SK-N-SH treated with all-trans-retinoic acid at 6 μM for 48 hours (cell line): ENCODE results near the gene PPP4R4.
"Not testable (repeated sequence)": the region's sequence is repeated elsewhere in the genome, so short reads cannot be mapped to it uniquely, and the experiment has no call there.

ENCODE experiments used
- ATAC-seq: fragments of 200-7000 bp; cut with Tn5 transposase; 3 replicates; pipeline ENCODE4 v1.9.1; 2020; ENCODE audit warnings: mild to moderate bottlenecking, moderate library complexity
- ARNTL ChIP-seq: fragments of 450-650 bp; formaldehyde crosslinking; IDR thresholded peaks from 2 replicates; pipeline ENCODE4 v1.5.0; 2020; ENCODE audit warnings: low read depth, mild to moderate bottlenecking, moderate library complexity, borderline replicate concordance
- BACH2 ChIP-seq: fragments of 250-450 bp; sonication (Bioruptor Pico); IDR thresholded peaks from 2 replicates; pipeline ENCODE4 v1.9.0; 2021; ENCODE audit warnings: mild to moderate bottlenecking, borderline replicate concordance
- CREB5 ChIP-seq: fragments of 250-450 bp; sonication (Bioruptor Pico); IDR thresholded peaks from 2 replicates; pipeline ENCODE4 v1.5.1; 2020; ENCODE audit warnings: low read depth, mild to moderate bottlenecking, moderate library complexity
- CSDC2 ChIP-seq: fragments of 250-450 bp; sonication (Bioruptor Pico); IDR thresholded peaks from 2 replicates; pipeline ENCODE4 v1.5.0; 2020; ENCODE audit warnings: mild to moderate bottlenecking, moderate library complexity
- ESRRG ChIP-seq: fragments of 250-450 bp; sonication (Bioruptor Pico); IDR thresholded peaks from 2 replicates; pipeline ENCODE4 v1.6.1; 2021; ENCODE audit warnings: mild to moderate bottlenecking
- GLIS3 ChIP-seq: fragments of 250-450 bp; sonication (Bioruptor Pico); IDR thresholded peaks from 2 replicates; pipeline ENCODE4 v1.5.0; 2020; ENCODE audit warnings: mild to moderate bottlenecking, moderate library complexity
- ISL1 ChIP-seq: fragments of 250-450 bp; sonication (Bioruptor Pico); IDR thresholded peaks from 2 replicates; pipeline ENCODE4 v2.1.2; 2022; ENCODE audit warnings: mild to moderate bottlenecking, moderate library complexity
- OSR1 ChIP-seq: fragments of 250-450 bp; sonication (Bioruptor Pico); IDR thresholded peaks from 2 replicates; pipeline ENCODE4 v1.8.0; 2022; ENCODE audit warnings: moderate library complexity, mild to moderate bottlenecking, inconsistent platforms
- POU6F1 ChIP-seq: fragments of 250-450 bp; sonication (Bioruptor Pico); IDR thresholded peaks from 2 replicates; pipeline ENCODE4 v1.8.0; 2021; ENCODE audit warnings: low read depth, mild to moderate bottlenecking, moderate library complexity, borderline replicate concordance
- PPARA ChIP-seq: fragments of 250-450 bp; sonication (Bioruptor Pico); IDR thresholded peaks from 2 replicates; pipeline ENCODE4 v1.5.0; 2020; ENCODE audit warnings: mild to moderate bottlenecking, borderline replicate concordance
- RARB ChIP-seq: fragments of 250-450 bp; sonication (Bioruptor Pico); IDR thresholded peaks from 2 replicates; pipeline ENCODE4 v1.8.0; 2021; ENCODE audit warnings: mild to moderate bottlenecking, moderate library complexity
- SNAI2 ChIP-seq: fragments of 250-450 bp; sonication (Bioruptor Pico); IDR thresholded peaks from 2 replicates; pipeline ENCODE4 v1.5.0; 2020; ENCODE audit warnings: mild to moderate bottlenecking, moderate library complexity
- TCF4 ChIP-seq: fragments of 250-450 bp; sonication (Bioruptor Pico); IDR thresholded peaks from 2 replicates; pipeline ENCODE4 v1.8.0; 2021; ENCODE audit warnings: mild to moderate bottlenecking, moderate library complexity, borderline replicate concordance
- TOX ChIP-seq: fragments of 250-450 bp; sonication (Bioruptor Pico); IDR thresholded peaks from 2 replicates; pipeline ENCODE4 v1.8.0; 2021; ENCODE audit warnings: mild to moderate bottlenecking, moderate library complexity, borderline replicate concordance
- ZC3H10 ChIP-seq: fragments of 250-450 bp; sonication (Bioruptor Pico); IDR thresholded peaks from 2 replicates; pipeline ENCODE4 v1.5.1; 2021; ENCODE audit warnings: mild to moderate bottlenecking, moderate library complexity
- ZFP30 ChIP-seq: fragments of 450-650 bp; formaldehyde crosslinking; IDR thresholded peaks from 2 replicates; pipeline ENCODE4 v1.5.0; 2022; ENCODE audit warnings: mild to moderate bottlenecking, moderate library complexity
- ZNF565 ChIP-seq: fragments of 450-650 bp; formaldehyde crosslinking; conservative IDR thresholded peaks from 2 replicates; pipeline ENCODE4 v1.5.0; 2020; ENCODE audit warnings: low read depth, mild to moderate bottlenecking, moderate library complexity
- ZNF70 ChIP-seq: fragments of 450-650 bp; formaldehyde crosslinking; IDR thresholded peaks from 2 replicates; pipeline ENCODE4 v1.5.0; 2020; ENCODE audit warnings: mild to moderate bottlenecking, moderate library complexity
- ZNF8 ChIP-seq: fragments of 450-650 bp; formaldehyde crosslinking; IDR thresholded peaks from 2 replicates; pipeline ENCODE4 v1.5.0; 2020; ENCODE audit warnings: mild to moderate bottlenecking, moderate library complexity
- TF ChIP-seq, protein P1 (sequence below): fragments of 250-450 bp; sonication (Bioruptor Pico); IDR thresholded peaks from 2 replicates; pipeline ENCODE4 v1.5.1; 2021; ENCODE audit warnings: mild to moderate bottlenecking, moderate library complexity

PPP4R4 gene

DNA sequence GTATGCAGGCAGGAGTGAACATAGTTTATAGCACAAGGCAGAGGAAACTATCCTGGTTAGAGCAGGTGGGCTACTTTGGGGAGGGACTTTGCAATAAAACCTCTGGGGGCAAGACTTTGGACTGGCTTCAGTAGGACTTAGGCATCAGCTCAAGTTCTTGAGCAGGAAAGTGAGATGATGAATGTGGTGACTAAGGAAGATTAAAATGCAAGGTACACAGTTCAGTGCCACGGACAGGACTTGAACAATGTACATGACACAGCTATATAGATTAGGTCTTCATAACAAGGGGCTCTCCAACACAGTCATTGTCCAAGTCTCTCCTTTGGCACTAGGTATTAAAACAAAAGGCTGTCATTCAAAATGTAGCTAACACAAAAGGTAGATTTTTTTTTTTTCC lies 21.4 kb upstream of the PPP4R4 start (continued):
- TF ChIP-seq OSR1 (CRISPR knock-in tag) (no peak), ZNF70 (CRISPR knock-in tag) (no peak)

DNA sequence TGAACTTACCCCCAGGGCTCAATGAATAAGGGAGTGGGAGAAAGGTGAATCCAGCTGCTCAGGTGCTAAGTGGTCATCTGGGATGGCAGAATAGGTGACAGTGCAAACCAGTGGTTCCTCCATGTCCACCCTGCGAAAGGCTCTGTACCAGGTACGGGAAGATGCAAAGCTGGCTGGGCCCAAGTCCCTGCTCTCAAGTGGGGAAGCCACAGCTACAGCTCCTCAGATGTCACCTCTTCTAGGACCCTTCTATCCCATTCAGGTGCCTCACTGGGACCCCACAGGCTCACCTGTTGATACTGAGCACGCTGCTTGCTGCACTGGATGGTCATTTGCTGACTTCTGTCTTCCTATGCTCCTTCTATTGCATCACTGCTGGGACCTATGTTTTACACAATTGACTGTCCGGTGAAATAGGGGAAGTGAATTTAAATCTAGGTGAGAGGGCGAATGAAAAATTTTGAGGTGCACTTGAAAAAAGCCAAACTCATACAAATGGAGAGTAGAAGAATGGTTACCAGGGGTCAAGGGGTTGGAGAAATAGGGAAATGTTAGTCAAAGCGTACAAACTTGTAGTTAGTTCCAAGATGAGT lies 20.3 kb upstream of the PPP4R4 start:
- TF ChIP-seq ESRRG (CRISPR knock-in tag) = no peak
- no peak for TF ChIP-seq ARNTL
- no peak for TF ChIP-seq ZNF565 (CRISPR knock-in tag)
- TF ChIP-seq POU6F1 (CRISPR knock-in tag) = no peak
- no peak for TF ChIP-seq ISL1 (CRISPR knock-in tag)
- no peak for TF ChIP-seq SNAI2 (CRISPR knock-in tag)
- TF ChIP-seq CREB5 (CRISPR knock-in tag) = no peak
- no peak for TF ChIP-seq TOX (CRISPR knock-in tag)
- no peak for ATAC-seq

DNA sequence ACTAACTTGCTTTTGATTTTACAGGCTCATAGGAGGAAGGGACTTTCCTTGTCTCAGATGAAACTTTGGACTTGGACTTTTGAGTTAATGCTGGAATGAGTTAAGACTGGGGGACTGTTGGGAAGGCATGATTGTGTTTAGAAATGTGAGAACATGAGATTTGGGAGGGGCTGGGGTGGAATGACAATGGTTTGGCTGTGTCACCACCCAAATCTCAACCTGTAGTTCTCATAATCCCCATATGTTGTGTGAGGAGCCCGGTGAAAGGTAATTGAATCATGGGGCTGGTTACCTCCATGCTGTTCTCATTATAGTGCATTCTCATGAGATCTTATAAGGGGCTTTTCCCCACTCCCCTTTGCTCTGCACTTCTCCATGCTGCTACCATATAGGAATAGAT lies 18.0 kb upstream of the PPP4R4 start:
- not testable (repeated sequence) for ATAC-seq

- TF ChIP-seq ZNF565 (CRISPR knock-in tag) (no peak), ZC3H10 (CRISPR knock-in tag) (no peak), ZFP30 (no peak), TOX (CRISPR knock-in tag) (no peak), ESRRG (CRISPR knock-in tag) (no peak), PPARA (no peak)
- no peak for ATAC-seq
These were observed 16.9 kb upstream of the PPP4R4 start for GRCh38 chr14:94157197-94157596.

DNA sequence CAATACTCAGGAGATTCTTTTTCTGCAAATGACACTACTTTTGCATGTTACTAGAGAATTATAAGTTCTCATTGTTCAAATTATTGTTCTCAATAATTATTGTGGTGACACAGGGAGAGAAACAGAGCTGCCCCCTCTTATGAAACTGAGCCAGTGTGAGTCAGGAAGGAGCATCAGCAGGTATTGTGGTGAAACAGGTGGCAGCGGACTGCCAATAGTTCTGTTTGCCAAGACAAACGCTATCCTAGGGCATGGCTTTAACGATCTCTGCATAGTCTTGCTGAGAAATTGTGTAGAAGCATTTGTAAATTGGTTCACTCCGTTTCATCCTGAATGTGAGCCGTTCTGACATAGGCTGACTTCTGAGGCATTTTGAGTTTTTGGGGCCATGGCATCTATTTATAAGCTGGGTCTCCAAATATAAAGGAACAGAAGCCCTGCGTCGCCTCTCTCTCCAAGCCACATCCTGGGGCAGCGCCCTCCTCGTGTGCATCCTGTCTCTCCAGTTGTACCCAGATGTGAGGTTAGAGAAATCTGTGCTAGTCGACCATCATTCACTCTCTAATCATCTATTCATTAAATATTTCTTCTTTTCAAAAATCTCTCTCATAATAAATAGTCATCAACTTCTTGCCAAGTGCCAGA lies 15.8 kb upstream of the PPP4R4 start:
- TF ChIP-seq ZNF565 (CRISPR knock-in tag) (no peak), ISL1 (CRISPR knock-in tag) (no peak), CSDC2 (CRISPR knock-in tag) (no peak), OSR1 (CRISPR knock-in tag) (no peak), ESRRG (CRISPR knock-in tag) (no peak), ARNTL (no peak), ZNF8 (CRISPR knock-in tag) (no peak), TCF4 (CRISPR knock-in tag) (no peak), CREB5 (CRISPR knock-in tag) (no peak), POU6F1 (CRISPR knock-in tag) (no peak), GLIS3 (CRISPR knock-in tag) (no peak), PPARA (no peak), BACH2 (no peak), SNAI2 (CRISPR knock-in tag) (no peak), ZNF70 (CRISPR knock-in tag) (no peak), ZFP30 (no peak), RARB (CRISPR knock-in tag) (no peak)
- TF ChIP-seq, protein P1, sequence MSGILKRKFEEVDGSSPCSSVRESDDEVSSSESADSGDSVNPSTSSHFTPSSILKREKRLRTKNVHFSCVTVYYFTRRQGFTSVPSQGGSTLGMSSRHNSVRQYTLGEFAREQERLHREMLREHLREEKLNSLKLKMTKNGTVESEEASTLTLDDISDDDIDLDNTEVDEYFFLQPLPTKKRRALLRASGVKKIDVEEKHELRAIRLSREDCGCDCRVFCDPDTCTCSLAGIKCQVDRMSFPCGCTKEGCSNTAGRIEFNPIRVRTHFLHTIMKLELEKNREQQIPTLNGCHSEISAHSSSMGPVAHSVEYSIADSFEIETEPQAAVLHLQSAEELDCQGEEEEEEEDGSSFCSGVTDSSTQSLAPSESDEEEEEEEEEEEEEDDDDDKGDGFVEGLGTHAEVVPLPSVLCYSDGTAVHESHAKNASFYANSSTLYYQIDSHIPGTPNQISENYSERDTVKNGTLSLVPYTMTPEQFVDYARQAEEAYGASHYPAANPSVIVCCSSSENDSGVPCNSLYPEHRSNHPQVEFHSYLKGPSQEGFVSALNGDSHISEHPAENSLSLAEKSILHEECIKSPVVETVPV (CRISPR knock-in tag) = no peak
- ATAC-seq = no peak
